ENCODE measurements around the gene CATSPERD.

- TF ChIP-seq EGR1 (IDR thresholded peaks at IDR 0.05) (no peak), EP300 (IDR thresholded peaks at IDR 0.05; ENCODE audit: borderline replicate concordance) (no peak), TAF1 (IDR thresholded peaks at IDR 0.05; ENCODE audit: low read depth) (no peak), CREB1 (IDR thresholded peaks at IDR 0.05; ENCODE audit: low read depth) (no peak), NFIC (IDR thresholded peaks at IDR 0.05) (no peak), FOXM1 (IDR thresholded peaks at IDR 0.05; ENCODE audit: borderline replicate concordance, low read depth) (no peak), MAX (IDR thresholded peaks at IDR 0.05) (no peak)
- TF ChIP-seq, protein P1, sequence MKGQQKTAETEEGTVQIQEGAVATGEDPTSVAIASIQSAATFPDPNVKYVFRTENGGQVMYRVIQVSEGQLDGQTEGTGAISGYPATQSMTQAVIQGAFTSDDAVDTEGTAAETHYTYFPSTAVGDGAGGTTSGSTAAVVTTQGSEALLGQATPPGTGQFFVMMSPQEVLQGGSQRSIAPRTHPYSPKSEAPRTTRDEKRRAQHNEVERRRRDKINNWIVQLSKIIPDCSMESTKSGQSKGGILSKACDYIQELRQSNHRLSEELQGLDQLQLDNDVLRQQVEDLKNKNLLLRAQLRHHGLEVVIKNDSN (IDR thresholded peaks at IDR 0.05): no peak
- TF ChIP-seq, protein P2, sequence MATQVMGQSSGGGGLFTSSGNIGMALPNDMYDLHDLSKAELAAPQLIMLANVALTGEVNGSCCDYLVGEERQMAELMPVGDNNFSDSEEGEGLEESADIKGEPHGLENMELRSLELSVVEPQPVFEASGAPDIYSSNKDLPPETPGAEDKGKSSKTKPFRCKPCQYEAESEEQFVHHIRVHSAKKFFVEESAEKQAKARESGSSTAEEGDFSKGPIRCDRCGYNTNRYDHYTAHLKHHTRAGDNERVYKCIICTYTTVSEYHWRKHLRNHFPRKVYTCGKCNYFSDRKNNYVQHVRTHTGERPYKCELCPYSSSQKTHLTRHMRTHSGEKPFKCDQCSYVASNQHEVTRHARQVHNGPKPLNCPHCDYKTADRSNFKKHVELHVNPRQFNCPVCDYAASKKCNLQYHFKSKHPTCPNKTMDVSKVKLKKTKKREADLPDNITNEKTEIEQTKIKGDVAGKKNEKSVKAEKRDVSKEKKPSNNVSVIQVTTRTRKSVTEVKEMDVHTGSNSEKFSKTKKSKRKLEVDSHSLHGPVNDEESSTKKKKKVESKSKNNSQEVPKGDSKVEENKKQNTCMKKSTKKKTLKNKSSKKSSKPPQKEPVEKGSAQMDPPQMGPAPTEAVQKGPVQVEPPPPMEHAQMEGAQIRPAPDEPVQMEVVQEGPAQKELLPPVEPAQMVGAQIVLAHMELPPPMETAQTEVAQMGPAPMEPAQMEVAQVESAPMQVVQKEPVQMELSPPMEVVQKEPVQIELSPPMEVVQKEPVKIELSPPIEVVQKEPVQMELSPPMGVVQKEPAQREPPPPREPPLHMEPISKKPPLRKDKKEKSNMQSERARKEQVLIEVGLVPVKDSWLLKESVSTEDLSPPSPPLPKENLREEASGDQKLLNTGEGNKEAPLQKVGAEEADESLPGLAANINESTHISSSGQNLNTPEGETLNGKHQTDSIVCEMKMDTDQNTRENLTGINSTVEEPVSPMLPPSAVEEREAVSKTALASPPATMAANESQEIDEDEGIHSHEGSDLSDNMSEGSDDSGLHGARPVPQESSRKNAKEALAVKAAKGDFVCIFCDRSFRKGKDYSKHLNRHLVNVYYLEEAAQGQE (IDR thresholded peaks at IDR 0.05; ENCODE audit: low read depth): no peak
Measured at GRCh38 chr19:5827891-5828660, 107.6 kb downstream of the CATSPERD start.
